Measurements from ENCODE around the gene GPR161.
"Not testable (repeated sequence)": the region's sequence is repeated elsewhere in the genome, so short reads cannot be mapped to it uniquely, and the experiment has no call there.

GPR161 gene

GRCh38 chr1:168084396-168085231 lies 52.1 kb downstream of the GPR161 start:
- no peak for FAIRE-seq

- FAIRE-seq: no peak
Measured at GRCh38 chr1:168083456-168084325, 53.0 kb downstream of the GPR161 start.

GRCh38 chr1:168082008-168082876 lies 54.5 kb downstream of the GPR161 start:
- FAIRE-seq: no peak

GRCh38 chr1:168081373-168082007 lies 55.2 kb downstream of the GPR161 start:
- FAIRE-seq: no peak

- no peak for FAIRE-seq
Measured at GRCh38 chr1:168079761-168080160, 57.0 kb downstream of the GPR161 start.

GRCh38 chr1:168069384-168069783 lies 67.3 kb downstream of the GPR161 start:
- FAIRE-seq: no peak

- FAIRE-seq: no peak
Measured at GRCh38 chr1:168065506-168065905, 71.2 kb downstream of the GPR161 start.

GRCh38 chr1:168064216-168064615 lies 72.5 kb downstream of the GPR161 start:
- peak; percentile 30 for FAIRE-seq

- FAIRE-seq: no peak
Measured at GRCh38 chr1:168057921-168058320, 78.8 kb downstream of the GPR161 start.

GRCh38 chr1:168057355-168057754 lies 79.4 kb downstream of the GPR161 start:
- no peak for FAIRE-seq

- not testable (repeated sequence) for FAIRE-seq
Measured at GRCh38 chr1:168056152-168056551, 80.6 kb downstream of the GPR161 start.

- FAIRE-seq: no peak
Measured at GRCh38 chr1:168054117-168054516, 82.6 kb downstream of the GPR161 start.

GRCh38 chr1:168053681-168054080 lies 83.0 kb downstream of the GPR161 start:
- no peak for FAIRE-seq

GRCh38 chr1:168050880-168051279 lies 85.8 kb downstream of the GPR161 start:
- peak; percentile 43 for FAIRE-seq

- no peak for FAIRE-seq
Measured at GRCh38 chr1:168050307-168050706, 86.4 kb downstream of the GPR161 start.

- FAIRE-seq: peak; percentile 73
Measured at GRCh38 chr1:168045311-168045710, 91.4 kb downstream of the GPR161 start.

GRCh38 chr1:168042362-168042761 lies 94.4 kb downstream of the GPR161 start:
- FAIRE-seq: no peak

- no peak for FAIRE-seq
Measured at GRCh38 chr1:168035345-168035744, 101.4 kb downstream of the GPR161 start.

GRCh38 chr1:168032029-168032428 lies 104.7 kb downstream of the GPR161 start:
- FAIRE-seq: no peak

GRCh38 chr1:168031627-168032026 lies 105.1 kb downstream of the GPR161 start:
- FAIRE-seq: no peak

- no peak for FAIRE-seq
Measured at GRCh38 chr1:168031198-168031597, 105.5 kb downstream of the GPR161 start.

Data from islet of Langerhans (tissue), 1 donor.